Measurements from ENCODE around the gene IFNA7. TPM values are rescaled to one million over a fixed set of nuclear protein-coding genes. Genes with fewer than 3 reads are reported as not detected.
"Not testable (repeated sequence)": the region's sequence is repeated elsewhere in the genome, so short reads cannot be mapped to it uniquely, and the experiment has no call there.

IFNA7 gene
- total and polyA plus RNA-seq, 3 experiments from 2014 or later = not detected

GRCh38 chr9:21233258-21233657, 31.3 kb upstream of the IFNA7 start:
- H3K36me3 ChIP-seq (ENCODE audit: insufficient read depth, low read length) = no peaks in the 10 kb centered on the region
- H3K4me1 ChIP-seq (ENCODE audit: insufficient read depth, low read length) = peaks cover 5% of the 10 kb centered on the region
- H3K4me3 ChIP-seq (ENCODE audit: low read length) = no peak overlapping the region
- Mint-ChIP-seq H3K4me3 (no peak overlapping the region), H3K9me3 (no peaks in the 10 kb centered on the region), H3K4me1 (peaks cover 9 to 13% (median 12%) of the 10 kb centered on the region in 3 donors), H3K27ac (no peak overlapping the region), H3K36me3 (no peaks in the 10 kb centered on the region), H3K27me3 (peaks cover 9 to 12% of the 10 kb centered on the region in 2 donors)
- no peak overlapping the region for H3K27ac ChIP-seq (ENCODE audit: low read depth, low read length)
- DNase-seq = no peak
- ChIA-PET POLR2A (no interaction called here), CTCF (no interaction called here)
- H3K27me3 ChIP-seq (ENCODE audit: insufficient read depth, low read length, poor library complexity, severe bottlenecking) = no peaks in the 10 kb centered on the region
- no peaks in the 10 kb centered on the region for H3K9me3 ChIP-seq (ENCODE audit: low read length)

- H3K4me3 Mint-ChIP-seq = no peak within 1 kb of the TSS
- no peaks in the 10 kb centered on the region for H3K36me3 Mint-ChIP-seq
- ChIA-PET POLR2A (no interaction called here), CTCF (no interaction called here)
- H3K27me3 ChIP-seq (ENCODE audit: insufficient read depth, low read length, poor library complexity, severe bottlenecking) = no peaks in the 10 kb centered on the region
- H3K4me3 ChIP-seq (ENCODE audit: low read length) = no peak within 1 kb of the TSS
- no peak for DNase-seq
- no peak within 1 kb of the TSS for H3K27ac ChIP-seq (ENCODE audit: low read depth, low read length)
- peaks cover 6 to 17% of the 10 kb centered on the region in 2 donors for H3K27me3 Mint-ChIP-seq
- H3K4me1 ChIP-seq (ENCODE audit: insufficient read depth, low read length) = no peaks in the 10 kb centered on the region
- no peaks in the 10 kb centered on the region for H3K9me3 Mint-ChIP-seq
- H3K9me3 ChIP-seq (ENCODE audit: low read length) = no peaks in the 10 kb centered on the region
- H3K27ac Mint-ChIP-seq = peak within 1 kb of the TSS in 1 of 8 donors; percentile 40
- no peaks in the 10 kb centered on the region for H3K36me3 ChIP-seq (ENCODE audit: insufficient read depth, low read length)
- H3K4me1 Mint-ChIP-seq = no peaks in the 10 kb centered on the region
Observed at GRCh38 chr9:21228122-21228521, 26.1 kb upstream of the IFNA7 start, which contains the start of gene IFNA17. IFNA17 (minus strand) TSS chr9:21228222; CDS start chr9:21228173, 49 bp downstream.

GRCh38 chr9:21217211-21217610, 15.2 kb upstream of the IFNA7 start, which contains the start of gene IFNA16:
IFNA16 (minus strand) TSS chr9:21217311; CDS start chr9:21217305, 6 bp downstream.
- H3K27me3 Mint-ChIP-seq = peaks cover 15 to 57% of the 10 kb centered on the region in 2 donors
- H3K27me3 ChIP-seq (ENCODE audit: insufficient read depth, low read length, poor library complexity, severe bottlenecking); H3K4me1 Mint-ChIP-seq; POLR2A ChIA-PET; H3K4me3 Mint-ChIP-seq; CTCF ChIA-PET; H3K36me3 Mint-ChIP-seq; H3K36me3 ChIP-seq (ENCODE audit: insufficient read depth, low read length); H3K4me3 ChIP-seq (ENCODE audit: low read length); H3K9me3 Mint-ChIP-seq; DNase-seq; H3K9me3 ChIP-seq (ENCODE audit: low read length); H3K4me1 ChIP-seq (ENCODE audit: insufficient read depth, low read length); H3K27ac ChIP-seq (ENCODE audit: low read depth, low read length); H3K27ac Mint-ChIP-seq: not testable (repeated sequence)

- POLR2A ChIA-PET; H3K4me1 ChIP-seq (ENCODE audit: insufficient read depth, low read length); H3K4me1 Mint-ChIP-seq; H3K4me3 ChIP-seq (ENCODE audit: low read length); H3K27me3 ChIP-seq (ENCODE audit: insufficient read depth, low read length, poor library complexity, severe bottlenecking); H3K36me3 ChIP-seq (ENCODE audit: insufficient read depth, low read length); DNase-seq; H3K9me3 ChIP-seq (ENCODE audit: low read length); H3K9me3 Mint-ChIP-seq; H3K36me3 Mint-ChIP-seq; H3K27ac ChIP-seq (ENCODE audit: low read depth, low read length); H3K27ac Mint-ChIP-seq: not testable (repeated sequence)
- CTCF ChIA-PET = interaction anchor here (1.3 to 2.8 kb wide), 2 partner anchors 18 to 60 kb away, joined by 3 to 10 read pairs; no protein-coding TSS in a partner anchor
- peak overlapping the region in 4 of 7 donors; percentile 25 to 64 (median 38) for H3K4me3 Mint-ChIP-seq
- peaks cover 3 to 30% of the 10 kb centered on the region in 2 donors for H3K27me3 Mint-ChIP-seq
Observed at GRCh38 chr9:21213411-21214326, 11.7 kb upstream of the IFNA7 start.

GRCh38 chr9:21212160-21212559, 10.2 kb upstream of the IFNA7 start:
- H3K4me3 ChIP-seq (ENCODE audit: low read length); H3K9me3 Mint-ChIP-seq; DNase-seq; H3K27ac Mint-ChIP-seq; H3K27me3 ChIP-seq (ENCODE audit: insufficient read depth, low read length, poor library complexity, severe bottlenecking); H3K9me3 ChIP-seq (ENCODE audit: low read length); H3K36me3 Mint-ChIP-seq; H3K36me3 ChIP-seq (ENCODE audit: insufficient read depth, low read length); H3K4me1 Mint-ChIP-seq; H3K4me1 ChIP-seq (ENCODE audit: insufficient read depth, low read length); H3K27ac ChIP-seq (ENCODE audit: low read depth, low read length); H3K4me3 Mint-ChIP-seq; POLR2A ChIA-PET: not testable (repeated sequence)
- peaks cover 4 to 20% of the 10 kb centered on the region in 2 donors for H3K27me3 Mint-ChIP-seq
- CTCF ChIA-PET = interaction anchor here (1.3 to 2.8 kb wide), 2 partner anchors 17 to 58 kb away, joined by 3 to 10 read pairs; no protein-coding TSS in a partner anchor

GRCh38 chr9:21210782-21211181, 8.8 kb upstream of the IFNA7 start:
- POLR2A ChIA-PET; H3K4me3 Mint-ChIP-seq; H3K4me1 Mint-ChIP-seq; H3K9me3 Mint-ChIP-seq; DNase-seq; H3K36me3 ChIP-seq (ENCODE audit: insufficient read depth, low read length); H3K4me3 ChIP-seq (ENCODE audit: low read length); H3K27ac ChIP-seq (ENCODE audit: low read depth, low read length); H3K36me3 Mint-ChIP-seq; H3K9me3 ChIP-seq (ENCODE audit: low read length); H3K27ac Mint-ChIP-seq; H3K27me3 ChIP-seq (ENCODE audit: insufficient read depth, low read length, poor library complexity, severe bottlenecking); H3K4me1 ChIP-seq (ENCODE audit: insufficient read depth, low read length): not testable (repeated sequence)
- CTCF ChIA-PET = interaction anchor here (1.3 kb wide), 1 partner anchor 27 kb away, joined by 3 read pairs; no protein-coding TSS in a partner anchor
- H3K27me3 Mint-ChIP-seq = peaks cover 5 to 13% of the 10 kb centered on the region in 2 donors

GRCh38 chr9:21210311-21210710, 8.3 kb upstream of the IFNA7 start:
- no peaks in the 10 kb centered on the region for H3K4me1 Mint-ChIP-seq
- DNase-seq = no peak
- Histone ChIP-seq H3K27me3 (ENCODE audit: insufficient read depth, low read length, poor library complexity, severe bottlenecking) (no peaks in the 10 kb centered on the region), H3K27ac (ENCODE audit: low read depth, low read length) (no peak overlapping the region), H3K36me3 (ENCODE audit: insufficient read depth, low read length) (no peaks in the 10 kb centered on the region), H3K4me1 (ENCODE audit: insufficient read depth, low read length) (no peaks in the 10 kb centered on the region), H3K4me3 (ENCODE audit: low read length) (no peak overlapping the region), H3K9me3 (ENCODE audit: low read length) (no peaks in the 10 kb centered on the region)
- CTCF ChIA-PET = interaction anchor here (1.3 kb wide), 1 partner anchor 27 kb away, joined by 3 read pairs; no protein-coding TSS in a partner anchor
- POLR2A ChIA-PET = no interaction called here
- H3K36me3 Mint-ChIP-seq = no peaks in the 10 kb centered on the region
- H3K27ac Mint-ChIP-seq = no peak overlapping the region
- no peak overlapping the region for H3K4me3 Mint-ChIP-seq
- peaks cover 5 to 13% of the 10 kb centered on the region in 2 donors for H3K27me3 Mint-ChIP-seq
- no peaks in the 10 kb centered on the region for H3K9me3 Mint-ChIP-seq

- H3K27ac Mint-ChIP-seq; H3K27ac ChIP-seq (ENCODE audit: low read depth, low read length); H3K36me3 Mint-ChIP-seq; H3K9me3 Mint-ChIP-seq; CTCF ChIA-PET; H3K4me3 ChIP-seq (ENCODE audit: low read length); DNase-seq; H3K9me3 ChIP-seq (ENCODE audit: low read length); H3K4me1 Mint-ChIP-seq; POLR2A ChIA-PET; H3K36me3 ChIP-seq (ENCODE audit: insufficient read depth, low read length); H3K27me3 ChIP-seq (ENCODE audit: insufficient read depth, low read length, poor library complexity, severe bottlenecking); H3K4me1 ChIP-seq (ENCODE audit: insufficient read depth, low read length): not testable (repeated sequence)
- Mint-ChIP-seq H3K27me3 (peaks cover 13 to 20% of the 10 kb centered on the region in 2 donors), H3K4me3 (peak within 1 kb of the TSS in 1 of 7 donors; percentile 43)
Observed at GRCh38 chr9:21207043-21207442, 5.0 kb upstream of the IFNA7 start, which contains the start of gene IFNA10. IFNA10 (minus strand) TSS chr9:21207143; CDS start chr9:21207097, 46 bp downstream.
